GM19351 (cell line): ENCODE measurements around the gene COL20A1.
"Not testable (repeated sequence)": the region's sequence is repeated elsewhere in the genome, so short reads cannot be mapped to it uniquely, and the experiment has no call there.

Source experiments
- ATAC-seq: cut with Tn5 transposase; IDR thresholded peaks from one replicate; pipeline ENCODE4 v1.9.1; 2021; ENCODE audit warnings: mild to moderate bottlenecking, moderate library complexity; ENCODE audit not compliant: unreplicated experiment

Gene COL20A1

GRCh38 chr20:63370618-63371187, 77.7 kb downstream of the COL20A1 start:
- no peak for ATAC-seq

DNA sequence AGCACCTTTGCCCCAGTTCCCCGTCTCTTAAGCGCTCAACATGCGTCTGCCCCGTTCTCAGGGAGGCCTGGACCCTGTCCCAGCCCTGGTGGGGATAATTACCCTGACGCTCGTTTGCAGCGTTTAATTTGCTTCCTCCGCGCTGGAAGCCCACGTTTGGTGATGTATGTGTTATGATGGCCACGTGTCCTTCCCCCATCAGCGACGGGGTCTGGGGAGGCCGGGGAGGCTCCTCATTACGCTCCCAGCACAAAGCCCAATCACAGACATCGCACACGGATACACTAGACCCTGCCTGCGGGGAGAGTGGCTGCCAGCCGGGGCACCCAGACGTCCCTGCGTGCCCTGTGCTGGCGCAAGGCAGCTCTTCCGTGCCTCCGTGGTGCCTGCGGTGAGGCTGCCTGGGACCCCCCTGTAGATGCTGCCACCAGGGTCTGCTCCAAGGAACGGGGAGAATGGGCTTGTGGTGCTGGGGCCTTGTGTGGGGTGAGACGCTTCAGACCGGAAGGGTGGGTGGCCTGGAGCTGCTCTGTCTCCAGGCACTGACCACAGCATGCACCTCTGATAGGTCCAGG, 78.4 kb downstream of the COL20A1 start:
- ATAC-seq: no peak

GRCh38 chr20:63372971-63373885, 80.2 kb downstream of the COL20A1 start:
- ATAC-seq: no peak

DNA sequence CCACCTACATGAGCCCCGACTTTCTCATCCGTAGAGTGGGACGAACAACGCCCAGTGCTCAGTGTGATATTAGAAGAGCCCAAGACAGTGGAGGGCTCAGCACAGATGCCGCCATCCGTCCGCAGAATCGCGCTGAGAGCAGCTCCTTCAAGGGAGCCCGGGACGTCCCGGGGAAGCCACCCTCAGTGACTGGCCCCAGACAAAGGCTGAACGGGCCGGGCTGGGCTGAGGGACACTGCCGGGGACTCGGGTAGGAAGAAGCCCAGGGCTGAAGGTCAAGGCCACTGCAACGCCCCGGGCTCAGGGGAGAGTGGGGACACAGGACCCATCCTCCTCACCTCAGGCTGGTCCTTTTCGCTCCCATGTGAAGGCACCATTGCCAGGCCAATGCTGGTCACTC, 81.0 kb downstream of the COL20A1 start:
- ATAC-seq: no peak

GRCh38 chr20:63374504-63374903, 81.5 kb downstream of the COL20A1 start:
- no peak for ATAC-seq

DNA sequence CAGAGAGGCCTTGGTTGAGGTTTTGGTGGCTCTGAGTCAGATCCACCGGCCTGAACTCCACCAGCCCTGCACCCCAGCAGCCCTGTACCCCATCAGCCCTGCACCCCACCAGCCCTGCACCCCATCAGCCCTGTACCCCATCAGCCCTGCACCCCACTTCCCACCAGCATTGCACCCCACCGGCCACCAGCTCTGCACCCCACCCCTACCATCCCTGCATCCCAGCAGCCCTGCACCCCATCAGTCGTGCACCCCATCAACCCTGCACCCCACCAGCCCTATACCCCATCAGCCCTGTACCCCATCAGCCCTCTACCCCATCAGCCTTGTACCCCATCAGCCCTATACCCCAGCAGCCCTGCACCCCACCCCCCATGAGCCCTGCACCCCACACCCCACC, 82.5 kb downstream of the COL20A1 start:
- no peak for ATAC-seq

- no peak for ATAC-seq
These were observed 83.6 kb downstream of the COL20A1 start for GRCh38 chr20:63376283-63377250.

DNA sequence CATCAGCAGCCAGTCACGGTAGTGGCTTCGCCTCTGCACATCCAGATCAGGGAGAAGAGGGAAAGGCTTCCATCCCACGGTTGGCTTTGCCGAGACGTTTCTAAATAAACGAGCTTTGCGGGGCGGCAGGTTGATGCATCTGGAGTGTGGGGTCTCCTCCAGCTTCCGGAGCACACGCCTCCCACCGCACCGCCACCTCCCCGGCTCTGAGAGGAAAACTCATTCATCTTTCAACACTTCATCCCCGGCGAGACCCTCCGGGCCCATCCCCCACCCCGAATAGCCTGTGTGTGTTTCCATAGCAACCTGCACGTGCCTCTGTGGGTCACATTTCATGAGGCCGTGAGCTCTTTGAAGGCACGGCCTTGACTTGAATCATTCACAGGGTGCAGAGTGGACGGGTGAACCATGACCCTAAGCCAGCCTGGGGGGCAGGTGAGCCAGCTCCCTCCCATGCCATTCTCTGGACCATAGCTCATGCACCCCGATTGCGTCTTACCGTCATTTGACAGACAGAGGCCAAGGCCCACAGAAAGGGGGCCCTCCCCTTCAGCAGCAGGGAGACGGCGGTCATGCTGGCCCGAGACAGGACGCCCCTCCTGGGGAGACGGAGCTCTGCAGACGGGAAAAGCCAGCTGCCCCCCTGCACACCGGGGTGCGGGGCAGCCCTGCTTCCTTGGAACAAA, 84.4 kb downstream of the COL20A1 start:
- ATAC-seq: no peak

DNA sequence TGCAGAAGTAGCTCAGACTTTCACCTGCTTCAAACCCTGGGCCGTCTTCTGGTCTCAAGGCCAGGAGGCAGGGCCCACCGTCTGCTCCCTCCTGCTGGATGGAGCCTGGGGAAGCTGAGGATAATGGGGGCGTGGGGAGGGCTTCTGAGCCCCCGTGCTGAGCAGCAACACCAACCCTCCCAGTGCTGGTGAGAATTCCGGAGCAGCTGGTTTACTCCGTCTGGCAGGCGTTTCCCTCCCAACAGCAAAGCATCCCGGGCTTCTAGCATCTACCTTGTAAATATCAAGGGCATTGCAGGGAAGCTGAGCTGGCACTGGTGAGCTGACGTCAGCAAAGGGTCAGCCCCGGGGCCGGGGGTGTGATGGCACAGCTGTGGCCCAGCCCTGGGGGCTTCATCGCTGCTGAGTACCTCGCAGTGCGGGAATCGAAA, 85.0 kb downstream of the COL20A1 start:
- no peak for ATAC-seq

GRCh38 chr20:63378626-63379025, 85.6 kb downstream of the COL20A1 start:
- ATAC-seq: no peak

GRCh38 chr20:63379296-63379695, 86.3 kb downstream of the COL20A1 start:
- no peak for ATAC-seq

DNA sequence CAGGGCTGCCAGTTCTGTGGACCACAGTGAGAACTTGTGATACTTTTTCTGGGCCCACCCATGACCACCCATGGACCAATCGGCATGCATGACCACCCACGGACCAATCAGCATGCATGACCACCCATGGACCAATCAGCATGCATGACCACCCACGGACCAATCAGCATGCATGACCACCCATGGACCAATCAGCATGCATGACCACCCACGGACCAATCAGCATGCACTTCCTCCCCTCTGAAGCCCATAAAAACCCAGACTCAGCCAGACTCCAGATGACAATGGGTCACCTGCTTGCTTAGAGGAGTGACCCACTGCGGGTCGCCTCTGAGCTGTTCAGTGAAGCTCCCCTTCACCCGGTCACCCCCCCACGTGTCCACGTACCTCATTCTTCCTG, 86.9 kb downstream of the COL20A1 start:
- ATAC-seq: not testable (repeated sequence)

GRCh38 chr20:63380346-63380870, 87.4 kb downstream of the COL20A1 start:
- no peak for ATAC-seq

GRCh38 chr20:63381781-63382431, 88.9 kb downstream of the COL20A1 start:
- no peak for ATAC-seq

DNA sequence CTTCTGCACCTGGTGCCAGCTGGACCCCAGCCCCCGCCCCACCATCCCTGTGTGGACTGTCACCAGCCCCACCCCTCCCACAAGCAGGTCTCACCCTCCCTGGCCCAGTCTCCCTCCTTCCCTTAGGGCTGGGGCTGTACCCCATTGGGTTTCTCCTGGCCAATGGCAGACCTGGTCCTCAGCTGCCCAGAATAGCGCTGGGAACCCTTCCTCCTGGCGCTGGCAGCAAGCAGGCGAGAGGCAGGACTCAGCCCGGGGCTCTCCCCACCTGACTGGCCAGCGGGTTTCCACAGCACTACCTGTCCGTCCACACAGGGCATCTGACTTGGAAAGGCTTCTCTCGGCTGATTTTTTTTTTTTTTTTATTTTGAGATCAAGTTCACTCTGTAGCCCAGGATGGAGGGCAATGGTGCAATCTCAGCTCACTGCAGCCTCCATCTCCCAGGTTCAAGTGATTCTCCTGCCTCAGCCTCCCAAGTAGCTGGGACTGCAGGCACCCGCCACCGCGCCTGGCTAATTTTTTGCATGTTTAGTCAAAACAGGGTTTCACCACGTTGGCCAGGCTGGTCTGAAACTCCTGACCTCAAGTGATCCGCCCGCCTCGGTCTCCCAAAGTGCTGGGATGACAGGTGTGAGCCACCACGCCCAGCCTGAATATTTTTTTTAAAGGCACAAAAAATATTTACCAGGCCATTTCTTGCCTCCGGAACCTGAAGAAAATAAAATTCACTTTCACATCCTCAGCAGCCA, 89.7 kb downstream of the COL20A1 start:
- ATAC-seq: no peak

- ATAC-seq: no peak
These were observed 90.6 kb downstream of the COL20A1 start for GRCh38 chr20:63383556-63383955.

GRCh38 chr20:63384336-63384735, 91.3 kb downstream of the COL20A1 start:
- ATAC-seq: no peak
